DOHH2 (cell line): ENCODE data around the gene ZC3H7A.

Experiments used
- H3F3A ChIP-seq: fragments of 200-600 bp; sonication (generic), shearing (Covaris generic); 2 replicates; pipeline ENCODE4 v1.6.0; 2016; ENCODE audit warnings: antibody characterized with exemption, mild to moderate bottlenecking; ENCODE audit not compliant: control insufficient read depth, insufficient read depth
- H3K27ac ChIP-seq: fragments of 200-600 bp; sonication (generic); 2 replicates; pipeline ENCODE4 v1.5.1; 2014; ENCODE audit warnings: low read depth, mild to moderate bottlenecking, low read length, moderate library complexity
- H3K27me3 ChIP-seq: fragments of 200-600 bp; sonication (generic); 2 replicates; pipeline ENCODE4 v1.6.1; 2014; ENCODE audit warnings: mild to moderate bottlenecking, low read length, mixed read lengths; ENCODE audit not compliant: control insufficient read depth
- H3K36me3 ChIP-seq: fragments of 200-600 bp; sonication (generic); 2 replicates; pipeline ENCODE4 v1.6.1; 2014; ENCODE audit warnings: mild to moderate bottlenecking, low read length, moderate library complexity, mixed read lengths; ENCODE audit not compliant: control insufficient read depth
- H3K4me1 ChIP-seq: fragments of 200-600 bp; sonication (generic); 2 replicates; pipeline ENCODE4 v1.6.1; 2014; ENCODE audit warnings: mild to moderate bottlenecking, low read length, mixed read lengths; ENCODE audit not compliant: control insufficient read depth
- H3K4me2 ChIP-seq: fragments of 200-600 bp; sonication (generic); 2 replicates; pipeline ENCODE4 v1.6.0; 2014; ENCODE audit warnings: mild to moderate bottlenecking, low read length, moderate library complexity
- H3K4me3 ChIP-seq: fragments of 200-600 bp; sonication (generic); 2 replicates; pipeline ENCODE4 v1.5.1; 2014; ENCODE audit warnings: mild to moderate bottlenecking, low read length, mixed read lengths
- H3K79me2 ChIP-seq: fragments of 200-600 bp; sonication (generic); 2 replicates; pipeline ENCODE4 v1.6.1; 2014; ENCODE audit warnings: mild to moderate bottlenecking, low read length, mixed read lengths; ENCODE audit not compliant: control insufficient read depth
- H3K9me2 ChIP-seq: fragments of 200-600 bp; sonication (generic); replicated peaks from 2 replicates; pipeline ENCODE4 v1.6.1; 2014; ENCODE audit warnings: mild to moderate bottlenecking, low read length, mixed read lengths; ENCODE audit not compliant: control insufficient read depth
- H3K9me3 ChIP-seq: fragments of 200-600 bp; sonication (generic); 2 replicates; pipeline ENCODE4 v1.6.1; 2014; ENCODE audit warnings: antibody characterized with exemption, low read length, mixed read lengths; ENCODE audit not compliant: control insufficient read depth, insufficient read depth
- H4K20me1 ChIP-seq: fragments of 200-600 bp; sonication (generic); 2 replicates; pipeline ENCODE4 v1.6.0; 2014; ENCODE audit warnings: low read depth, mild to moderate bottlenecking, antibody characterized with exemption, low read length, moderate library complexity; ENCODE audit not compliant: control insufficient read depth, insufficient read depth
- EZH2phosphoT487 ChIP-seq: fragments of 200-600 bp; sonication (generic); IDR thresholded peaks from 2 replicates; pipeline ENCODE4 v1.6.1; 2017; ENCODE audit warnings: borderline replicate concordance, mild to moderate bottlenecking, antibody characterized with exemption, low read length, moderate library complexity, mixed read lengths
- TF ChIP-seq, protein P1 (sequence below): fragments of 200-600 bp; sonication (generic); IDR thresholded peaks from one replicate; pipeline ENCODE4 v1.5.1; 2014; ENCODE audit warnings: antibody characterized with exemption, mild to moderate bottlenecking, low read depth, low read length; ENCODE audit not compliant: poor library complexity, severe bottlenecking

The ZC3H7A gene

DNA sequence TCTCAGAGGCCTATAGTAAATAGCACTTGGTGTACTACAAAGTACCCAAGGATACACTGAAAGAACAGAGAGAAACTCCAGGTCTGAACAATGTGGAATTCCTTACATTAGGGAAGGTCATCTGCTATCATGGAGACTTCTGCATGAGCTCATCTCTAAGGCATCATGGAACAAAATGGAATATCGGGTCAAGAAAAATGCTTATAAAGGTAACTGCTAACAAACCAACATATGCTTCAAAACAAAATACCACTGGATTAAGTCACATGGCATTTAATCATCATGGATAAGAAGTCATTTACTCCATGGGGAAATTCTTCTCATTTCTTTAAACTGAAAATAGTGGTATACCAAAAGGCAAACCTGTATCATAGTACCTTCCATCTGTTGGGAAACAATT, 88.6 kb downstream of the ZC3H7A start:
- no peak overlapping the region for H3K4me3 ChIP-seq
- H3K79me2 ChIP-seq, result peaks cover 3% of the 10 kb centered on the region; the same call in 1 of the 2 replicates
- H3K27ac ChIP-seq, result no peak overlapping the region
- peaks cover 24% of the 10 kb centered on the region for H3K4me1 ChIP-seq
- H3K27me3 ChIP-seq, result no peaks in the 10 kb centered on the region
- no peaks in the 10 kb centered on the region for H4K20me1 ChIP-seq
- no peak overlapping the region for H3K4me2 ChIP-seq
- TF ChIP-seq, protein P1, sequence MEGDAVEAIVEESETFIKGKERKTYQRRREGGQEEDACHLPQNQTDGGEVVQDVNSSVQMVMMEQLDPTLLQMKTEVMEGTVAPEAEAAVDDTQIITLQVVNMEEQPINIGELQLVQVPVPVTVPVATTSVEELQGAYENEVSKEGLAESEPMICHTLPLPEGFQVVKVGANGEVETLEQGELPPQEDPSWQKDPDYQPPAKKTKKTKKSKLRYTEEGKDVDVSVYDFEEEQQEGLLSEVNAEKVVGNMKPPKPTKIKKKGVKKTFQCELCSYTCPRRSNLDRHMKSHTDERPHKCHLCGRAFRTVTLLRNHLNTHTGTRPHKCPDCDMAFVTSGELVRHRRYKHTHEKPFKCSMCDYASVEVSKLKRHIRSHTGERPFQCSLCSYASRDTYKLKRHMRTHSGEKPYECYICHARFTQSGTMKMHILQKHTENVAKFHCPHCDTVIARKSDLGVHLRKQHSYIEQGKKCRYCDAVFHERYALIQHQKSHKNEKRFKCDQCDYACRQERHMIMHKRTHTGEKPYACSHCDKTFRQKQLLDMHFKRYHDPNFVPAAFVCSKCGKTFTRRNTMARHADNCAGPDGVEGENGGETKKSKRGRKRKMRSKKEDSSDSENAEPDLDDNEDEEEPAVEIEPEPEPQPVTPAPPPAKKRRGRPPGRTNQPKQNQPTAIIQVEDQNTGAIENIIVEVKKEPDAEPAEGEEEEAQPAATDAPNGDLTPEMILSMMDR, result no peak
- TF ChIP-seq EZH2phosphoT487, result no peak
- H3K9me3 ChIP-seq, result no peaks in the 10 kb centered on the region
- peaks cover 38% of the 10 kb centered on the region for H3K36me3 ChIP-seq
- 0 out of 2 replicates have a peak, but pooled peaks cover 3% of the 10 kb centered on the region for H3F3A ChIP-seq
- no peaks in the 10 kb centered on the region for H3K9me2 ChIP-seq

DNA sequence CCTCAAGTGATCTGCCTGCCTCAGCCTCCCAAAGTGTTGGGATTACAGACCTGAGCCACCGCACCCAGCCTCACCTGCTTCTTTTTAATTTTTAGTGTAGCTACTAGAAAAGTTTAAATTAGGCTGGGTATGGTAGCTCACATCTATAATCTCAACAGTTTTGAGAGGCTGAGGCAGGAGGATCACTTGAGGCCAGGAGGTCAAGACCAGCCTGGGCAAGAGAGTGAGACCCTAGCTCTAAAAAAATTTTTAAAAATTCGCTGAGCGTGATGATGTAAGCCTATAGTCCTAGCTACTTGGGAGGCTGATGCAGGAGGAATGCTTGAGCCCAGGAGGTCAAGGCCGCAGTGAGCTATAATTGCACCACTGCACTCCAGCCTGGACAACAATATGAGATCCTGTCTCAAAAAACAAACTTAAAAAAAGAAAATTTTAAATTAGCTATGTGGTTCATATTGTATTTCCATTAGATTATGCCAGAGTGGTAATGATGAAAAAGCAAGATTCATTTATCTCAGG, 89.3 kb downstream of the ZC3H7A start:
- peaks cover 35% of the 10 kb centered on the region for H3K36me3 ChIP-seq
- TF ChIP-seq, protein P1, result no peak
- TF ChIP-seq EZH2phosphoT487, result no peak
- H3K4me2 ChIP-seq, result no peak overlapping the region
- H3K27ac ChIP-seq, result no peak overlapping the region
- H3K4me1 ChIP-seq, result peaks cover 24% of the 10 kb centered on the region
- H3K27me3 ChIP-seq, result no peaks in the 10 kb centered on the region
- H4K20me1 ChIP-seq, result no peaks in the 10 kb centered on the region
- H3K79me2 ChIP-seq, result peaks cover 3% of the 10 kb centered on the region; the same call in 1 of the 2 replicates
- H3K9me3 ChIP-seq, result no peaks in the 10 kb centered on the region
- H3F3A ChIP-seq, result 0 out of 2 replicates have a peak, but pooled peaks cover 3% of the 10 kb centered on the region
- no peaks in the 10 kb centered on the region for H3K9me2 ChIP-seq
- no peak overlapping the region for H3K4me3 ChIP-seq

DNA sequence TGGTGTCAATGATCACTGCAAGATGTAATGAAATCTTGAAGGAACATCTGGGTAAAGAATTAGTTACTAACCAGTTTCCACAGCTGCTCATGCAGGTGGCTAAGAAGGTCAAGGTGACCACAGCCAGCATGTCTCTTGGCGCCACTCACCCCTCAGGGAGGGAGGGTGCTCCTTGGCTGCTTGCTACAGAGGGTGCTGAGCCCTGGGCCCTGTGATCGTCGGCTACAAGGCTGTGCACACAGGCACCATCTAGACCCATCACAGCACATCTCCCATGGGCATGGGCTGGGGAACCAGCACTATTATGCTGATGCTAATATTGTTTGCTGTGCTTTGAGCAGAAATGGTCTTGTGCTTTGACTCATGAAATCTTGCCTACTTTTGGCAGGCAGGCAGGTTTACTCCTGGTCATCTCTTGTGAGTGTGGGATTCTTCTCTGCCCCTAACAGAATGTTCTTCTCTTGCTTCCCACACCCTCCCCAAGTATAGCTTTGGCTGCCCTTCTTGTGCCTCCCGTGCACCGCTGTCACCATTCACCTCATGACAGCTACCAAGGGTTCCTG, 90.8 kb downstream of the ZC3H7A start:
- peaks cover 31% of the 10 kb centered on the region for H3K36me3 ChIP-seq
- TF ChIP-seq, protein P1, result no peak
- TF ChIP-seq EZH2phosphoT487, result no peak
- H3K9me3 ChIP-seq, result no peaks in the 10 kb centered on the region
- H3K79me2 ChIP-seq, result no peaks in the 10 kb centered on the region; the same call in 1 of the 2 replicates
- H3K4me1 ChIP-seq, result peaks cover 15% of the 10 kb centered on the region
- H3K27me3 ChIP-seq, result no peaks in the 10 kb centered on the region
- H3K27ac ChIP-seq, result no peak overlapping the region
- no peak overlapping the region for H3K4me3 ChIP-seq
- no peak overlapping the region for H3K4me2 ChIP-seq
- 0 out of 2 replicates have a peak, but pooled peaks cover 3% of the 10 kb centered on the region for H3F3A ChIP-seq
- H3K9me2 ChIP-seq, result no peaks in the 10 kb centered on the region
- H4K20me1 ChIP-seq, result no peaks in the 10 kb centered on the region
